Transverse colon (tissue), 4 donors: ENCODE results near the gene SPINK13.

Experiments
- EP300 ChIP-seq: sonication (generic); formaldehyde crosslinking; IDR thresholded peaks from one replicate; pipeline ENCODE4 v1.6.1; 2017; ENCODE audit warnings: antibody characterized with exemption, low read depth
- POLR2A ChIP-seq: fragments of 450-650 bp; IDR thresholded peaks from one replicate; pipeline ENCODE4 v1.6.1; 2016; ENCODE audit warnings: antibody characterized with exemption, mild to moderate bottlenecking, moderate library complexity
- POLR2AphosphoS5 ChIP-seq, 3 donors: sonication (generic); formaldehyde crosslinking; IDR thresholded peaks; one replicate each; pipeline ENCODE4 v1.6.1; 2016; ENCODE audit warnings: antibody characterized with exemption in 3 of 3
- TF ChIP-seq, protein P1 (sequence below), 5 experiments: fragments of 200-600 bp in 3 of 5; fragments of 450-650 bp in 2 of 5; sonication (generic) in 3 of 5; IDR thresholded peaks; 1 replicate in 2 of 5; 2 replicates in 3 of 5; pipeline ENCODE4 v1.5.1; 2016 to 2017; ENCODE audit warnings: antibody characterized with exemption in 5 of 5, inconsistent platforms in 3 of 5, mild to moderate bottlenecking in 2 of 5, moderate library complexity in 1 of 5

- no peak for TF ChIP-seq EP300
- TF ChIP-seq, protein P1, sequence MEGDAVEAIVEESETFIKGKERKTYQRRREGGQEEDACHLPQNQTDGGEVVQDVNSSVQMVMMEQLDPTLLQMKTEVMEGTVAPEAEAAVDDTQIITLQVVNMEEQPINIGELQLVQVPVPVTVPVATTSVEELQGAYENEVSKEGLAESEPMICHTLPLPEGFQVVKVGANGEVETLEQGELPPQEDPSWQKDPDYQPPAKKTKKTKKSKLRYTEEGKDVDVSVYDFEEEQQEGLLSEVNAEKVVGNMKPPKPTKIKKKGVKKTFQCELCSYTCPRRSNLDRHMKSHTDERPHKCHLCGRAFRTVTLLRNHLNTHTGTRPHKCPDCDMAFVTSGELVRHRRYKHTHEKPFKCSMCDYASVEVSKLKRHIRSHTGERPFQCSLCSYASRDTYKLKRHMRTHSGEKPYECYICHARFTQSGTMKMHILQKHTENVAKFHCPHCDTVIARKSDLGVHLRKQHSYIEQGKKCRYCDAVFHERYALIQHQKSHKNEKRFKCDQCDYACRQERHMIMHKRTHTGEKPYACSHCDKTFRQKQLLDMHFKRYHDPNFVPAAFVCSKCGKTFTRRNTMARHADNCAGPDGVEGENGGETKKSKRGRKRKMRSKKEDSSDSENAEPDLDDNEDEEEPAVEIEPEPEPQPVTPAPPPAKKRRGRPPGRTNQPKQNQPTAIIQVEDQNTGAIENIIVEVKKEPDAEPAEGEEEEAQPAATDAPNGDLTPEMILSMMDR (IDR thresholded peaks at IDR 0.05), result no peak
- TF ChIP-seq POLR2A, result no peak
- TF ChIP-seq POLR2AphosphoS5 (IDR thresholded peaks at IDR 0.05), result no peak
Observed at GRCh38 chr5:148268566-148268965, at the start of gene SPINK13.
